GM18951 (cell line): ENCODE measurements around the gene RTKN.

Source experiments
- POLR2A ChIP-seq: IDR thresholded peaks from 4 replicates; pipeline ENCODE4 v1.6.1; 2011; ENCODE audit warnings: mild to moderate bottlenecking; ENCODE audit not compliant: insufficient read length, insufficient read depth; ENCODE audit errors: extremely low read depth
- in situ Hi-C: fragments of 300-500 bp; cut with MboI; formaldehyde crosslinking; loops from one replicate; pipeline ENCODE4 v1.12.0; 2022; ENCODE audit warnings: low sequenced_read_pairs, mixed read lengths, inconsistent platforms; ENCODE audit not compliant: unreplicated experiment

The RTKN gene

GRCh38 chr2:74439803-74440377, 1.8 kb downstream of the RTKN start:
- TF ChIP-seq POLR2A, result no peak
- in situ Hi-C loops, result no loop called here

- in situ Hi-C loops, result no loop called here
Observed at GRCh38 chr2:74439373-74439772, 2.4 kb downstream of the RTKN start.

GRCh38 chr2:74438248-74438647, 3.5 kb downstream of the RTKN start:
- TF ChIP-seq POLR2A, result no peak
- in situ Hi-C loops, result no loop called here

More at GRCh38 chr2:74439373-74439772, 2.4 kb downstream of the RTKN start:
- no peak for TF ChIP-seq POLR2A

GRCh38 chr2:74436848-74437695, 4.7 kb downstream of the RTKN start:
- TF ChIP-seq POLR2A, result no peak

GRCh38 chr2:74436111-74436805, 5.5 kb downstream of the RTKN start:
- no peak for TF ChIP-seq POLR2A
- in situ Hi-C loops, result no loop called here

More at GRCh38 chr2:74436848-74437695, 4.7 kb downstream of the RTKN start:
- in situ Hi-C loops, result no loop called here

- in situ Hi-C loops, result no loop called here
- TF ChIP-seq POLR2A, result no peak
Observed at GRCh38 chr2:74430502-74430901, 11.2 kb downstream of the RTKN start.

- TF ChIP-seq POLR2A, result no peak
- in situ Hi-C loops, result no loop called here
Observed at GRCh38 chr2:74429487-74430451, 12.0 kb downstream of the RTKN start.

- TF ChIP-seq POLR2A, result no peak
- in situ Hi-C loops, result no loop called here
Observed at GRCh38 chr2:74428675-74429074, 13.1 kb downstream of the RTKN start.

- no peak for TF ChIP-seq POLR2A
- in situ Hi-C loops, result no loop called here
Observed at GRCh38 chr2:74427551-74427950, 14.2 kb downstream of the RTKN start.

GRCh38 chr2:74426181-74426758, 15.5 kb downstream of the RTKN start:
- no peak for TF ChIP-seq POLR2A
- in situ Hi-C loops, result no loop called here

- TF ChIP-seq POLR2A, result no peak
- in situ Hi-C loops, result no loop called here
Observed at GRCh38 chr2:74425523-74425922, 16.2 kb downstream of the RTKN start.

- no peak for TF ChIP-seq POLR2A
- in situ Hi-C loops, result no loop called here
Observed at GRCh38 chr2:74424995-74425406, 16.7 kb downstream of the RTKN start.
